HL-60 (cell line): ENCODE results near the gene ANKRD11.
A peak's percentile ranks its signal among the peaks of the same experiment; 100 is the strongest.
"Not testable (repeated sequence)": the region's sequence is repeated elsewhere in the genome, so short reads cannot be mapped to it uniquely, and the experiment has no call there.

ENCODE experiments used
- DNase-seq, 2 experiments: peaks; one replicate each; pipeline ENCODE4 v3.0.0-alpha.2; 2010 to 2020; ENCODE audit warnings: low read depth in 1 of 2, low spot score in 1 of 2
- H3K27ac ChIP-seq: fragments of 250-450 bp; sonication (Bioruptor Pico); replicated peaks from 2 replicates; pipeline ENCODE4 v1.5.1; 2020; ENCODE audit warnings: mild to moderate bottlenecking, moderate library complexity
- H3K27me3 ChIP-seq: fragments of 250-450 bp; sonication (Bioruptor Pico); 2 replicates; pipeline ENCODE4 v1.5.1; 2021; ENCODE audit warnings: mild to moderate bottlenecking, moderate library complexity; ENCODE audit not compliant: insufficient read depth, poor library complexity, severe bottlenecking
- H3K4me3 ChIP-seq: replicated peaks from 2 replicates; pipeline ENCODE4 v1.5.1; 2011; ENCODE audit warnings: mild to moderate bottlenecking, control low read depth, low read length; ENCODE audit not compliant: insufficient read depth
- CTCF ChIP-seq: IDR thresholded peaks from one replicate; pipeline ENCODE4 v1.5.1; 2011; ENCODE audit warnings: low read length, control low read depth, inconsistent platforms; ENCODE audit not compliant: insufficient read depth
- GABPA ChIP-seq: IDR thresholded peaks from 2 replicates; pipeline ENCODE4 v1.6.1; 2012; ENCODE audit warnings: low read depth
- POLR2AphosphoS5 ChIP-seq: IDR thresholded peaks from 2 replicates; pipeline ENCODE4 v1.6.1; 2012; ENCODE audit warnings: low read depth
- REST ChIP-seq: IDR thresholded peaks from 2 replicates; pipeline ENCODE4 v1.6.1; 2012; ENCODE audit warnings: low read depth; ENCODE audit not compliant: insufficient replicate concordance
- SPI1 ChIP-seq: IDR thresholded peaks from 2 replicates; pipeline ENCODE4 v1.6.1; 2012; ENCODE audit warnings: low read depth, mild to moderate bottlenecking, borderline replicate concordance

The ANKRD11 gene

GRCh38 chr16:89362540-89363223 lies 127.7 kb downstream of the ANKRD11 start:
- H3K27me3 ChIP-seq, H3K4me3 ChIP-seq, DNase-seq: not testable (repeated sequence)
- peak overlapping the region; percentile 62 for H3K27ac ChIP-seq

GRCh38 chr16:89361751-89362539 lies 128.4 kb downstream of the ANKRD11 start:
- Histone ChIP-seq H3K27me3 (no peaks in the 10 kb centered on the region), H3K27ac (peak overlapping the region; percentile 62), H3K4me3 (no peak overlapping the region)
- peak in 1 of 2 experiments; percentile 6 for DNase-seq
- TF ChIP-seq POLR2AphosphoS5 (no peak), CTCF (no peak), REST (no peak), SPI1 (no peak), GABPA (no peak)

GRCh38 chr16:89360760-89361435 lies 129.5 kb downstream of the ANKRD11 start:
- peak in 1 of 2 experiments; percentile 73 for DNase-seq
- no peak for TF ChIP-seq REST
- no peak for TF ChIP-seq GABPA
- no peak for TF ChIP-seq CTCF
- TF ChIP-seq POLR2AphosphoS5: 0 out of 2 replicates have a peak, but pooled peaks have one; percentile 33
- TF ChIP-seq SPI1: no peak
- H3K27ac ChIP-seq: peak overlapping the region; percentile 62
- H3K4me3 ChIP-seq: no peak overlapping the region
- H3K27me3 ChIP-seq: no peaks in the 10 kb centered on the region
